GM19328 (cell line): Measurements from ENCODE around the gene LY6G5C.
A peak's percentile ranks its signal among the peaks of the same experiment; 100 is the strongest.

Experiments
- ATAC-seq: cut with Tn5 transposase; IDR thresholded peaks from one replicate; pipeline ENCODE4 v1.9.1; 2021; ENCODE audit warnings: mild to moderate bottlenecking, moderate library complexity; ENCODE audit not compliant: unreplicated experiment

Gene LY6G5C

DNA sequence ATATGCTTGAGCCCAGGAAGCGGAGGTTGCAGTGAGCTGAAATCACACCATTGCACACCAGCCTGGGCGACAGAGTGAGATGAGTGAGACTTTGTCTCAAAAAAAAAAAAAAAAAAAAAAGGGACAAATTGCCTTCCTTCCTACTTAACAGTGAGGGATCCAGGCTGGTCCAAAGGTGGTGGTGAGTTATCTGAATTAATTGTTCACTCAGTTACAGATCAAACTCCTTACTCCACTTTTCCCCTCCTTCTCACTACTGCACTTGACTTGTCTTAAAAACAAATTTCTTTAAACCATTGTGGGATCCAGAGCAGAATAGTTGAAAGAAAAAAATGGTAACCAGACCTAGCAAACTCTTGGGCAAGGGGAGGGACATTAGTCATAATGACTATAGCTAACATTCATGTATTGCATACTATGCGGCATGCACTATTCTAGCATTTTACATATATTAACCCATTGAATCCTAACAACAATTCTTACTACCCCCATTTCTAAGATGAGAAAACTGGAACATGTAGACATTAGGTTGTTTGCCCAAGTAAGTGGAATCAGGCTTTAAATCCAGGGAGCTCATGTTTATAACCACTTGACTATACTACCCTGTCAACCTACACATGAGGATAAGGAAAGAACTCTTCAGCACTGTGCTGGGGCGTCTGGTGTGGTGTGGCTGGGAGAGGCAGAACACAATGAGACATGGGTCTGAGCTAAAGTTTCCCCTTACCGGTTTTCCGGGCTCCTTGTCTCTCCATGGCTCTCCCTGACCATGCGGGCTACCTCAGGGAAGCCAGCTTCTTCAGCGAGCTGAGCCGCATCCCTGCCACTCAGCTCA is 17.5 kb downstream of the LY6G5C start:
- no peak for ATAC-seq

DNA sequence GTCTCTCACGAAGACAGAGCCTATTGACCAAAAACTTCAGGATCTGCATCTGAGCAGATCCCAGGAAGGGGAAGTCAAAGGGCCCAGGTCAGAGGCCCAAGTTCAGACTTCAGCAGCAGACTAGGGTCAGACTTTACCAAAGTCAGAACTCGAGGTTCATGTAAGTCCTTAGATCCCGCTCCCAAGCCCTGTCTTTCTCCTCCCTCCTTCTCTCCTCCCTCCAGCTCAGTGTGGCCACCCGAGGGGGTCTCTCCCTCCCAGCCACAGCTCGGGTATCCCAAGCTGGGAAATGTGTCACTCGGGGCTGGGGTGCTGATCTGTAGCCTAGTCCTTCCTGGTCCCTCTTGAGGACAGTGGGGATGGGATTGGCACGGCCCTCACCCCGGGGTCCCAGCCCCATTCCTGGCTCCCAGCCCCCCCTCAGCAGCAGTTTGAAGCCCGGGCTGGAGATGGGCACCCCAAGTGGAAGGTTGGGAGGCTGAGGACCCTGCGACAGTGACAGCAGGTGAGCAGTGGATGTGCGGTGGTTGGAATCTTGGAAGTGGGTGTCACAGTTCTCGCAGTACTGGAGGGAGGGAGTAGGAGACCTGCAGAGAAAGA is 18.6 kb downstream of the LY6G5C start:
- no peak for ATAC-seq

DNA sequence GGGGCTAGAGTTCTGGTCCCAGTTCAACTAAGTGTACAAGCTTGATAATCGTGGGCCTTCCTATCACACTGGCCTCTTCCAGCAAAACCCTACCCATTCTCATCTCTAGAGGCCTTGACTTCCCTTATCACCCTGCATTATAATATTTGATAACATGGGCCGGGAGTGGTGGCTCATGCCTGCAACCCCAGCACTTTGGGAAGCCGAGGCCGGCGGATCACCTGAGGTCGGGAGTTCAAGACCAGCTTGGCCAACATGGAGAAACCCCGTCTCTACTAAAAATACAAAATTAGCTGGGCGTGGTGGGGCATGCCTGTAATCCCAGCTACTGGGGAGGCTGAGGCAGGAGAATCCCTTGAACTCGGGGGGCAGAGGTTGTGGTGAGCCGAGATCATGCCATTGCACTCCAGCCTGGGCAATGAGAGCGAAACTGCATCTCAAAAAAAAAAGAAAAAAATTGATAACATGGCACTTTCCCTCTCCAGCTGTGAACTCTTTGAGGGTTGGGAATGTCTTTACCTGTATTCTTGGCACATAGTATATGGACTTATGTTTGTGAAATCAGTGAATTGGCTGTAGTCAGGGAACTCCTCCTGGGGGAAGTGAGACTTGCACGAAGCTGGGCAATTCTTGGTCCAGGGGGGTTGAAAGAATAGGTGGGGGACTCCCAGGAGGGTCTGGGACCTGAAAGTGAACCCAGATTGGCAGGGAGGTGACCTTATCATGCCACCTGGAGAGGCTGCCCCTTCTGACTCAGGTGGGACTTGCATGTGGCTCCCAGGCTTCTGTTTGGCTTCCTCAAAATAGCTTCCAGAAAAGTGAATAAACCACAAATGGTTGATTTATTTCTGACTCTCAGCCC is 19.4 kb downstream of the LY6G5C start:
- no peak for ATAC-seq

DNA sequence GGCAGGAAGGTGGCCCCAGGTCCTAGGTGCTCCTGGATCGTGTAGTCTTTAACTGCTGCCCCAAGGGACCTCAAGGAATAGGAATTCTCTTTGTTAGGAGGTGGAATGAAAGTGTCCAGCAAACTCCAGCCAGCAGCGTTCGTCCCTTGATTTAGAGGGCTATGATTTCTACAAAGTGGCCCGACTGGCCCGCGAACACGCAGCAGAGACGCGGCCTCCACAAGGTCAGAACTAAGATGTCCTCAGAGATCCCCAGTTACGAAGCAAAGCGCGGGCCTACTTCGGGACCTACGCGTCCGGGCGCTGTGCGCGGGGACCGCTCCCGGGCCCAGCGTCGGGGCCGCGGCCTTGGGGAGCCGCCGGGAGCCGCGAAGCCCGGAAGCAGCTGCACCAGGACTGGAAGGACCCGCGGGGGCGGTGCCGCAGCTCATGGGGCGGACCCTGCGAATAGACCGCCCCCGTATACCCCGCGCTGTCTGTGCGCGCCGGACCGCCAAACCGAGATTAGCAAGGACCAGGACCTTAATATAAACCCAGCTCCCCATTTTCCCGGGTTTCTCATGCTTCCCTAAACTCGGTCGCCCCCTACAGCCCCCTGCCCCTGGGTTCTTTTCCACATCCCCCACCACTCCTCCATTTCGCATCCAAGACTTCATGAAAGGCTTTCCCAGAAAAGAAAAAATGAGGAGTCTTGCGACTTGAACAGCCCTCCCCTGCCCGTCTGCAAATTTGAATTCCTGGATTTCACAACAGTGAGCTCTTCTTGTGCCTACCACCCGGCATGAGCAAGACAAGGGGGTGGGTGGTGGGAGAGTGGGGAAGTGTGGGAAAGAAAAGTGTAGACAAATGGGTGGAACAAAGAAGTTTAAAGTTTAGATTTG is 20.2 kb downstream of the LY6G5C start, which contains the start of gene C6orf47:
C6orf47 (minus strand) TSS at position 398 of the 881 bp plus-strand sequence. CDS start 831 bp downstream, outside the sequence.
- peak; percentile 54 for ATAC-seq

DNA sequence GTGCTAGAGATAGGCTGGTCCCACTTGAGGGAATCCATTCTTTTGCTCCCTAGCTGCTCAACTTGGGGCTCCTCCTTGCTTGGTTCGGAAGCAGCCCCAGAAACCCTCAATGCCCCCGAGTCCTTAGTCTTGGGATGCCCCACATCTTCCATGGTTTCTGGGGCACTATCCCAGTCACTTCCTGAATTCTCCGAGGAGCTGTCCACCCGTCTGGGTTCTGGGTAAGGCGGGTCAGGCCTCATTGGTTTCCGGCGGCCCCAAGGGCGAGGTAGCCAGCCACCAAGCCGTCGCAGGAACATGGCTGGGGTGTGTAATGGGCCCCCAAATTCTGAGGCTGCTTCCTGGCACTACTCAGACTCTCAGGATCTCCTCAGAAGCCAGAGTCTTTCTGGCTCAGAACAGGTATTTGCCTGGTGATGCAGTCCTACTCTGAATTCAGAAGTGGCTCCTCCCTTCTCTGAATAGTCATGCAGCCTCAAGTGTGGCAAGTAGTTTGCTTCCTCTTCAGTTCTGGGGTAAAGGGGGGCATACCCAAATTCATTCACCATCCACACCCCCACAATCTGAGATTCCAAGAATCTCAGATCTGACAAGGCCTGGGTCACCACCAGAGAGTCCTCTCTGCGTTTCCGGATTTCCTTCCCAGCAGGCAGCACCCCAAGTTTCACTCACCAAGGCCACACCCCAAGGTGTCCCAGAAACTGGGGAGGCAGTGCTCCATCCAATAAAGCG is 21.1 kb downstream of the LY6G5C start:
- no peak for ATAC-seq

DNA sequence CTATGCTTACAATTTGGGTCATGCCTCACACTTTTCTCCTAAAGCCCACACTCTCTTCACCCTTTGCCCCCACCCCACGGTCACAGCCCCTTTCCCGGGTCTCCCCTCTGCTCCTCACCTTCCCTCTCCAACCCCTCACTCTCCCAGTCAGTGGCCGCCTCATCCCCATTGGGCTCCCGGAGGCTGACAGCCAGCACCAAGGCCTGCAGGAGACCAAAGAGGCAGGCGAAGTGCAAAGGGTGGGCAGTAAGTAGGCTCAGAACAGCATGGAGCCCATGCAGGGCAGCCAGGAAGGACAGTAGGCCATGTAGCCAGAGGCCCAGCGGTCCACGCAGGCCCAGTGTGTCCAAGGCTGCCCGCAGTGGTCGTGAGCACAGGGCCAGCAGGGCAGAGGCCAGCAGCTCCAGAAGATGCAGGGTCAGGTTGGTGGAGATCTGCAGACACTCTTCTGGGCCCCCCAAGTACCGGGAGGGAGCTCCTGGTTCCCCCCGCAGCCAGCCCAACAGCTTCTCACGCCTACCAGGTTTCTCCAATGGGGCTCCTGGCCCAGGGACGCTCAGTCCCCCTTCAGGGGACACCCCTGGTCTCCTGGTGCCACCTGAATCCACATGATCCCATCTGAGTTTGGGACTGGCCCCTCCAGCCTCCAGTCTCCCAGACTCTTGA is 21.8 kb downstream of the LY6G5C start:
- ATAC-seq: no peak

DNA sequence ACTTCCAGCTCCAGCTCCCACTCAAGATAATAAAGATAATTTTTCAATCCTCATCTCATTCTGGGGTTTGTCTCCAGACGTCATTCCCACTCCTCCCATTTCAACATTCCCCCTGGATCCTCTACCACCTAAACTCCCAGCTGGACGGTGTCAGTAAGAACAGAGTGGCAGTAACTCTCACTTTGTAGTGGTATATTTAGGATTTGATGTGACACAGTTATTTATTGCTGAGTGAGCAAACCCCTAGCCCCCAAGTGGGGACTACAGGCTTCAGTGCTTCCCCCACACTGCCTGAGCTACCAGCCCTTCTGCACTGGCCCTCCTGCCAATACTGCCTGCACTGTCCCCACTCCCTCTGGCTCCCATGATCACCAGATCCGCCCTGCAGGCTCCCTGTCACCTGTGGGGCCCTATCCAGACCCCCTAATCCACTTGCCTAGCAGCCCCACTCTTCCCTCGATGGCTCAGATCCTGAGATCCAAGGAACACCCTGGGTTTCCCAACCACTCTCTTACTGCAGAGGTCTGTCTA is 22.6 kb downstream of the LY6G5C start:
- no peak for ATAC-seq

DNA sequence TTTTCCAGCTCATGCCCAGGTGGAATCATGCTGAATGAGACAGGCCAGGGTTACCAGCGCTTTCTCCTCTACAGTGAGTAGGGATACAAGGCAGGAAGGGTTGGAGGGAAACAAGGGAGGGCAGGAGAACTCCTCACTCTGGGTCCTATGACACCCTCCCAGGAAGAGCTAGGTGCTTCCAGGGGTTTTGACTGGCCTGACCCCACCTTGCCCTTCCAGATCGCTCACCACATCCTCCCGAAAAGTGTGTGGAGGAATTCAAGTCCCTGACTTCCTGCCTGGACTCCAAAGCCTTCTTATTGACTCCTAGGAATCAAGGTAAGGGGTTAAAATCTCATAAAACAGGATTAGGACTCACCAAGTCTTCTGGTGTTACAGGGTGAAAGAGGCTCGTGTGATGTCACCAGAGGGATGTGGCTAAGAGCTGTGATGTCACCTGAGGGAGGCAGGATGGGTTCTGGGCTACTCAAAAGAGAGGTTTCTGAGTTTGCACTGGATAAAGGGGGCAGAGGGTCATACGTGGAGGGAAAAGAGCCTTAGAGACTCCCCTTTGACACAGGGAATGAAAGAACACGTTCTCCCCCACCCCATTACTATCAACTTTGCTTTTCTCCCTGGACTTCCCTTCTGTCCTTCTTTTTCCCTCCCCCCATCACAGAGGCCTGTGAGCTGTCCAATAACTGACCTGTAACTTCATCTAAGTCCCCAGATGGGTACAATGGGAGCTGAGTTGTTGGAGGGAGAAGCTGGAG is 23.3 kb downstream of the LY6G5C start:
- ATAC-seq: no peak

DNA sequence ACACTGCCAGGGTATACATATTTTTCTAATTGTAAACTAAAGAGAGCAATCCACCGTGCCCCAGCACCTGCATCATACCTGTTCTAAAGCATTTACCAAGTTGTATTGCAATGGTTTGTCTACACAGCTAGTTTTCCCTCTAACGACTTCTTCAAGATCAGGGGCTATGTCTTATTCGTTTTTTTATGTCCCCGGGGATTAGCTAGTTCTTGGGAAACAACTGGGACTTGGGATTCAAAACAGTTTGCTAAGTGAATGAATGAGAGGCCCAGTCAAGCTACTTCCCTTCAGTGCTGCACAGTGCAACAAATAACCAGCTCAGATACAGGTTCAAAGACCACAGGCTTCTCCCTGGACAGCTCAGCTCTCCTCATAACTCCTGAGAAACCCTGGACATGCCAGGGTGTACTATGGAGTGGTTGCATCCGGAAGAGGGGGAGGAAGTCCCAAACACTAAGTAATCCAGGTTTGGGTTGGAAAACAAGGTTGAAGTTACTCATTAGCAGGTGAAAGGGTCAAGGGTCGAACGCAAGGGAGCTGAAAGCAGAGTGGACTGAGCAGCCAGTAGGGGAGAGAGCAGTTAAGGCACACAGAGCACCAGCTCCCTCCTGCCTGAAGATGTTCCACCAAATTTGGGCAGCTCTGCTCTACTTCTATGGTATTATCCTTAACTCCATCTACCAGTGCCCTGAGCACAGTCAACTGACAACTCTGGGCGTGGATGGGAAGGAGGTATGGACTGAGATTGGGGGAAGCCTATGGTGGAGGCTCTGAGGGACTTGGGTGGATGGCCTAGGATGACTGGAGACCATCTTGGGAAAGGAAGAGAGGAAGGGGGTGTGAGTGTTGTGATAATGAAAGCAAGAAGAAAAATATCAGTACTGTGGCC is 25.3 kb downstream of the LY6G5C start, which contains the start of gene APOM:
APOM (plus strand) TSS at position 546 of the 889 bp plus-strand sequence; CDS start at position 619, 73 bp downstream.
- ATAC-seq: no peak

DNA sequence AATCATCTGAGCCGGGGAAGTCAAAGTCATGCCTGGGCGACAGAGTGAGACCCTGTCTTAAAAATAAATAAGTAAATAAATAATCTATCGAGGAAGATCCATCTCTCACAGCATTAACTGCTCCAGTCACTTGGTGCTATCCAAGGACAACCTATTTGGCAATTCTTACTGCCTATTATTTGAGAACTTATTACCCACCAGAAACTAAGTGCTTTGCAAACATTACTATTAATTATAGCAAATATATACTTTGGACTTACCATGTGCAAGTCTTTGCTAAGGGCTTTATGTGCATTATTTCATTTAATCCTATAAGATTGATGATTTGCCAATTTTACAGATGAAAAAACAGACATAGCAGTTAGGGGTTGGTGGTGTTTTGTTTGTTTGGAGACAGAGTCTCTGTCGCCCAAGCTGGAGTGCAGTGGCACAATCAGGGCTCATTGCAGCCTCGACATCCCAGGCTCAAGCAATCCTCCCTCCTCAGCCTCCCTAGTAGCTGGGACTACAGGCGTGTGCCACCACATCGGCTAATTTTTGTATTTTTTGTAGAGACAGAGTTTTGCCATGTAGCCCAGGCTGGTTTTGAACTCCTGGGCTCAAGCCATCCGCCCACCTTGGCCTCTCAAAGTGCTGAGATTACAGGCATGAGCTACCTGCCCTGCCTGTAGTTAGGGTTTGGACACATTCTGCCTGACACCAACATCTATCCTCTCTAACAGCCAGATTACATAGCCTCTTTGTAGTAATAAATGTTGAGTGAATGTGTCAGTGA is 26.1 kb downstream of the LY6G5C start:
- ATAC-seq: no peak

DNA sequence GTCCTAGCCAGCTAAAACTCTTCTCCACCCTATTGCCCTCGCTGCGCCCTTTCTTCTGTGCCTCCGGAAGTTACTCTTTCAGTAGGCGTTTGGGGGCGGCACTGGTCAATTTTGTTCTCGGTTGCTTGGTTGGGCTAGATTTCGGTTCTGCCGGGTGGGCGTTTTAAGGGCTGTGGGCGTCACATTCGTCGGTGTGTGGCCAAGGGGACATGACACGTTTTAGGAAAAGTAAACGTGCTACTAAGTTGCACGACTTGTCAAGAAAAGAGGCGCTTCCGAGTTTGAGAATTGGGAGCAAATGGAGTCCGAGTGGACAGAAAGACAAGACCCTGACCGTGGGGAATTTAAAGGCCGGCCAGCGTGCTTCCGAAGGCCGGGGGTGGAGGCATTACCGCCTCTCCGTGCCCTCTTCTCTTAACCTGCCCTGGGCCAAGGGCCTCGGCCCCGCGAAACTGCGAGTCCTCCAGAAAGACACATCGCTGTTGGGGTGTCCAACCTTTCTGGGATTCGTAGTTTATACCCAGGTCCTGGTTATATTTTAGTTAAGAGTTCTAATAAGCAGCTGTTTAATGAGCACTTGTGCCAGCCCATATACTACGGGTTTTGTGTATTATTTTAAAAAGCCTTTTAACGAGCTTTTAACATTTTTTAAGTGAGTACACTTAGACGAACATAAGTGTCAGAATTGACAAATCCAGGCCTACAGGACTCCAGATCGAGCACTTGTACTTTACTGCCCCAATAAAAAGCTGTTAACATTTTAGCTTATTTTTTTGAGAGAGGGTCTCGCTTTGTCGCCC is 27.7 kb downstream of the LY6G5C start:
- peak; percentile 40 for ATAC-seq

DNA sequence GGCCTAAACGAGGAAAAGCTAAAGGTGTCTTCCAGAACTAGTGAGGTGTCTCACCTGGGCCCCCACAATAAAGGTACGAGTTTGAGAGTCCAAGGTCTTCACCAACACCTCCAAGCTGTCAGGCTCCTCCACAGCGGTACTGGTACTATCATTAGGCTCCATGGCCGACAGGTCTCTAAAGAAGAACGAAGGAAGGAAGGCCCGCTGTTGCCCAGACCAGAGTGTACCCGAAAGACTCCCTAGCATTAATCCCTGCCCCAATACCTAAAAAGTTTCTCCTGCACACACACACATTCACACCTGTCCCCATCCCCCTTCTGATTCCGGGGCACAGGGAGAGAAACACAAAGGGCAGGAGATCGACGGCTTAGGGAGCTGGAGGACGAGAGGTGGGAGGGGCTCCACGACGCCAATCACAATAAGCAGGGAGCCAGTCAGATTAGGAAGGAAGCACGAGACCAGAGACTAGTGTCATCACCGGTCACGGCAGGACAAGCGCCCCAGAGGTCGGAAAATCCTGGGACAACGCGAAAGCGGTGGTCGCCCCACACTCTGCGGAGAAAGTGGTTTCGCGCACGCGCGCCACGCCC is 29.2 kb downstream of the LY6G5C start:
- ATAC-seq: peak; percentile 20

DNA sequence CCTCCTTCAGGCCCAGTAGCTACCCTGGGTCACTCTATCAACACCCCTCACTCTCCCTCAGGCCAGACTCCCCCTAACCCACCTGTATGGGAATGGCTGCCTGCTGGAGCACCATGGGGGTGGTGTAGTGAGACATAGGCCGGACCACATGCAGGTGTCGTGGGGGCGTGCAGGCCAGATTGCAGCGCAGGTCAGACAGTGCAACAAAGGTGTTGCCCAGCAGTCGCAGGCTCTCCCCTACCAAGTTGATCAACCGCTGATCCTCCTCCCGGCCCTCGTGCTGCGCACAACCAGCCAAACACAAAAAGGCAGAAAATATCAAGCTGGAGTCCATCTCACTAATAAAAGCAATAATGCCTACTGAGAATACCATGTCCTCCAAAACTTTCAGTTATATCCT is 35.5 kb downstream of the LY6G5C start:
- ATAC-seq: no peak

DNA sequence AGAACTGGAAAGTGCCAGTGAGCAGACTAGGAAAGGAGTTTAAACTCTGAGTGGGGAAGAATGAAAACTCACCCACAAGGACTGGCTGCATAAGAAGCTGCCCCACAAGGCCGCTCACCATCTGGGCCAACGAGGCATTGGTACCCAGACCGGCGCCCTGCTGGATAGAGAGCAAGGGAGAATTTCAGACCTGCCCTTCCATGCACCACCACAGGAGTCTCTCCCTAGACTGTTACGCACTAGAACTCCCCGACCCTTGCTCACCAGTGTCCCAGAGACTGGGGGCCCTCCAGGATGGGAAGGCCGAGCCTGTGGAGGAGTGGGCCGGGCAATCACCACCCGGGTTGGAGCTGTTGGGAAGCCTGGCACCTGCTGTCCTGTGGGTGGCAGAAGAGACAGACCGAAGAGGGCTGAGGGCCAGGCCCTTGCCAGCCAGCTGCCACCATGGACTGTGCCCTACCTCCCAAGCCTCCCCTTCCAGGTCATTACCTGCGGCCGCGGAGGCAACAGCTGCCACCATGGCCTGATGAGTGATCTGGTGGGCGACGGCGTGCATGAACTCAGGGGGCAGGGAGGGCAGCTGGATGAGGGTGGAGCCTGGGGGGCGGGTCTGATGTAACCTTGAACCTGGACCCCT is 36.9 kb downstream of the LY6G5C start:
- ATAC-seq: no peak
